ENCODE results near the gene RAB3D.

DNA sequence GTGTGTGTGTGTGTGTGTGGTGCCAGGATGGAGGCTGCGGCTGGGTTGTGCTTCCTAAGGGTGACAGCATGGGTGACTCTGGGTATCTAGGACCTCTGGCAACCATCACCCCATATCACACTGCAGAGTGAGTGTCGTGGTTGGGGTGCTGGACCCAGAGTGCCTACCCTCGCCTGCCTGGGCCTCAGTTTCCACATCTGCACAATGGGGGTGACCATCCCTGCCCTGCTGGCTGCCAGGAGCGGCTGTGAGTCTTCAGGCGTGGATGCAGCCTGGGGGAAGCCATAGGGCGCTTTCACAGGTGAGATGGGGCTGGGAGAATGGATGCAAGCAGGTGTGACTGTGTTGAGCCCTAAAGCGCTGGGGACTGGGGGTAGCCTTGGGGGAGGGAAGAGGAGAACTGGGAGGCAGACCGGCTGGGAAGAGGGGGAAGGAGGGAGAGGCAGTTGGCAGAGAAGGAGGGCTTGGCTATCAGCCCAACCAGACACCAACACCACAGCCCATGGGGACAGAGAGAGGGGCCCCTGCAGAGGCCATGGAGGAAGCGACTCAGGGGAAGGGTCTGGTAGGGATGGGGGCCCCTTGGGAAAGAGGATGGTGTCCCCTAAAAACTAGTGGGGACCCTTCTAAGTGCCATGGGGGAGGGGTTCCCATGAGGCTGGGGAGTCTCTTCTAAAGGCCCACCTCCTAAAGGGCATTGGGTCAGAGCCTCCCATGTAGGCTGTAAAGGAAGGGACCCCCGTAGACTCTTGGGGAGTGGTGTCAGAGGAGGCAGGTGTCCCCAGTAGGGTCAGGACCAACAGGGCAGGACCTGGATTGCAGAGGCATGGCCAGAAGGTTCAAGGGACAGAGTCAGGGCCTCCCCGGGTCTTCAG, 17.5 kb upstream of the RAB3D start:
- TF ChIP-seq, protein P1, sequence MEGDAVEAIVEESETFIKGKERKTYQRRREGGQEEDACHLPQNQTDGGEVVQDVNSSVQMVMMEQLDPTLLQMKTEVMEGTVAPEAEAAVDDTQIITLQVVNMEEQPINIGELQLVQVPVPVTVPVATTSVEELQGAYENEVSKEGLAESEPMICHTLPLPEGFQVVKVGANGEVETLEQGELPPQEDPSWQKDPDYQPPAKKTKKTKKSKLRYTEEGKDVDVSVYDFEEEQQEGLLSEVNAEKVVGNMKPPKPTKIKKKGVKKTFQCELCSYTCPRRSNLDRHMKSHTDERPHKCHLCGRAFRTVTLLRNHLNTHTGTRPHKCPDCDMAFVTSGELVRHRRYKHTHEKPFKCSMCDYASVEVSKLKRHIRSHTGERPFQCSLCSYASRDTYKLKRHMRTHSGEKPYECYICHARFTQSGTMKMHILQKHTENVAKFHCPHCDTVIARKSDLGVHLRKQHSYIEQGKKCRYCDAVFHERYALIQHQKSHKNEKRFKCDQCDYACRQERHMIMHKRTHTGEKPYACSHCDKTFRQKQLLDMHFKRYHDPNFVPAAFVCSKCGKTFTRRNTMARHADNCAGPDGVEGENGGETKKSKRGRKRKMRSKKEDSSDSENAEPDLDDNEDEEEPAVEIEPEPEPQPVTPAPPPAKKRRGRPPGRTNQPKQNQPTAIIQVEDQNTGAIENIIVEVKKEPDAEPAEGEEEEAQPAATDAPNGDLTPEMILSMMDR (IDR thresholded peaks at IDR 0.05): no peak
- no peak for TF ChIP-seq ZFX (IDR thresholded peaks at IDR 0.05; ENCODE audit: borderline replicate concordance)
